22Rv1 (cell line): ENCODE measurements around the gene COTL1.

Experiments
- CTCF ChIP-seq: fragments of 450-650 bp; IDR thresholded peaks from 2 replicates; pipeline ENCODE4 v1.5.1; 2017; ENCODE audit warnings: mild to moderate bottlenecking
- ZFX ChIP-seq: fragments of 450-650 bp; IDR thresholded peaks from 2 replicates; pipeline ENCODE4 v1.6.1; 2017; ENCODE audit warnings: antibody characterized with exemption, borderline replicate concordance

- TF ChIP-seq CTCF (no peak), ZFX (no peak)
Observed at GRCh38 chr16:84582958-84583516, 34.8 kb downstream of the COTL1 start.
